GM21423 (cell line): ENCODE measurements around the gene UHRF2.

ENCODE experiments used
- ATAC-seq: cut with Tn5 transposase; IDR thresholded peaks from one replicate; pipeline ENCODE4 v1.9.1; 2021; ENCODE audit warnings: mild to moderate bottlenecking, moderate library complexity; ENCODE audit not compliant: unreplicated experiment

UHRF2 gene

GRCh38 chr9:6553866-6554265, 140.9 kb downstream of the UHRF2 start:
- no peak for ATAC-seq
